HL-60 (cell line): ENCODE data around the gene RNF32.

Experiments
- DNase-seq, 2 experiments: peaks; one replicate each; pipeline ENCODE4 v3.0.0-alpha.2; 2010 to 2020; ENCODE audit warnings: low read depth in 1 of 2, low spot score in 1 of 2
- H3K27ac ChIP-seq: fragments of 250-450 bp; sonication (Bioruptor Pico); replicated peaks from 2 replicates; pipeline ENCODE4 v1.5.1; 2020; ENCODE audit warnings: mild to moderate bottlenecking, moderate library complexity
- H3K27me3 ChIP-seq: fragments of 250-450 bp; sonication (Bioruptor Pico); 2 replicates; pipeline ENCODE4 v1.5.1; 2021; ENCODE audit warnings: mild to moderate bottlenecking, moderate library complexity; ENCODE audit not compliant: insufficient read depth, poor library complexity, severe bottlenecking
- H3K4me3 ChIP-seq: replicated peaks from 2 replicates; pipeline ENCODE4 v1.5.1; 2011; ENCODE audit warnings: mild to moderate bottlenecking, control low read depth, low read length; ENCODE audit not compliant: insufficient read depth
- CTCF ChIP-seq: IDR thresholded peaks from one replicate; pipeline ENCODE4 v1.5.1; 2011; ENCODE audit warnings: low read length, control low read depth, inconsistent platforms; ENCODE audit not compliant: insufficient read depth
- GABPA ChIP-seq: IDR thresholded peaks from 2 replicates; pipeline ENCODE4 v1.6.1; 2012; ENCODE audit warnings: low read depth
- POLR2AphosphoS5 ChIP-seq: IDR thresholded peaks from 2 replicates; pipeline ENCODE4 v1.6.1; 2012; ENCODE audit warnings: low read depth
- REST ChIP-seq: IDR thresholded peaks from 2 replicates; pipeline ENCODE4 v1.6.1; 2012; ENCODE audit warnings: low read depth; ENCODE audit not compliant: insufficient replicate concordance
- SPI1 ChIP-seq: IDR thresholded peaks from 2 replicates; pipeline ENCODE4 v1.6.1; 2012; ENCODE audit warnings: low read depth, mild to moderate bottlenecking, borderline replicate concordance

RNF32 gene

GRCh38 chr7:156652886-156653568 lies 12.5 kb downstream of the RNF32 start:
- no peak for DNase-seq
- Histone ChIP-seq H3K27me3 (no peaks in the 10 kb centered on the region), H3K27ac (no peak overlapping the region), H3K4me3 (no peak overlapping the region)
- no peak for TF ChIP-seq GABPA
- no peak for TF ChIP-seq CTCF
- no peak for TF ChIP-seq POLR2AphosphoS5
- no peak for TF ChIP-seq REST
- TF ChIP-seq SPI1: no peak

DNA sequence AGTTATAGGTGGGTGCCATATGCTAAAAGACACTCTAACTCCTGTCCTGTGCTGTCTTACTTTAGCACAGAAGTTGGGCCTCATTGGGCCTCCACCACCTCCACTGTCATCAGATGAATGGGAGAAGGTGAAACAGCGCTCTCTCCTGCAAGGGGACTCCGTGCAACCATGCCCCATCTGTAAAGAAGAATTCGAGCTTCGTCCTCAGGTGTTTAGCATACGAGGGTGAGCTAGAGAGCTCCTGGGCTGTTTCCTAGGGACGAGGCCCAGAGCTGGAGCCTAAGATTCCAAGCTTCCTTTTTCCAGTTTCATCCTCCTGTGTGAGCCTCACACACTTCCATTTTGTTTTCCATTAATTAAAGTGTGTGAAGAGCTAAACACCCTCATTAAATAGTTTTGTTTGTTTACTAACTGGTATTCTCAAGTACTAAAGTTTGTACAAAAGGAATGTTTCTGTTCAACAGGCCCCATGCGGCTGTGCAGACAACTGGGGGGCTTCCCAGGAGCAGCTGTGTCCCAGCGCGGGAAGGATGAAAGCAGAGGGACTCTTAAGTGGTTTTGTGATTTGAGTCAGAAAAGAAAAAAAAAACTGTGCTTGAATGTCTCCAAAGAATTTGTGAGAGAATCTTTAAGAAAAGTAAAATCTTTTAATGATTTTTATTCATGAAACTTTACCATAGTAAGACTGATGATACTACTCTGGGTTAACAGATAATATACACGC lies 14.1 kb downstream of the RNF32 start:
- H3K27ac ChIP-seq: no peak overlapping the region
- TF ChIP-seq POLR2AphosphoS5 (no peak), SPI1 (no peak), REST (no peak), GABPA (no peak), CTCF (no peak)

DNA sequence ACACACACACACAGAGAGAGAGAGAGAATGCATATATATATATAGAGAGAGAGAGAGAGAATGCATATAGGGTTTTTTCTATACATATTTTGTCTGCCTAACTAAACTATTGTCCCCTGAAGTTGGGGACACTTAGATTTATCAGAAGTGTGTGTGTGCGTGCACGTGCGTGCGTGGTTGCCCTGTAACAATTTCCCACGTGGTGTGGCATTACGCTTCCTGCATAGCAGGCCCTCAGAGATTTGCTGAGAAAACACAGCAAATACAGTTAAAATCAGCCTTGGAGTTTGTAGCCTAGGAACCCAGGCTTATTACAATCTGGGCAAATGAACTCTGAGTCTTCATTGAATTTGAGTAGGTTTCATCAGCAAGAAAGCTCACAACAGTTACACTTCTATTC lies 14.7 kb downstream of the RNF32 start:
- DNase-seq: no peak
- H3K27me3 ChIP-seq: no peaks in the 10 kb centered on the region
- H3K27ac ChIP-seq: no peak overlapping the region
- TF ChIP-seq CTCF (no peak), POLR2AphosphoS5 (no peak), SPI1 (no peak), GABPA (no peak), REST (no peak)
- no peak overlapping the region for H3K4me3 ChIP-seq

More for the DNA sequence above, 14.1 kb downstream of the RNF32 start:
- H3K4me3 ChIP-seq: no peak overlapping the region
- no peaks in the 10 kb centered on the region for H3K27me3 ChIP-seq
- DNase-seq: no peak
